ENCODE results near the gene TARS1.

TARS1 gene

GRCh38 chr5:33440482-33441240 lies at the start of gene TARS1:
Gene TARS1, plus strand, starts transcription at chr5:33440965. Its CDS starts 122 bp downstream, at chr5:33441087.
- no peak for TF ChIP-seq ZNF274 (IDR thresholded peaks at IDR 0.05; ENCODE audit: low read depth, low read length)
- H3K4me3 ChIP-seq (ENCODE audit: low read length) = peak within 1 kb of the TSS; percentile 99

DNA sequence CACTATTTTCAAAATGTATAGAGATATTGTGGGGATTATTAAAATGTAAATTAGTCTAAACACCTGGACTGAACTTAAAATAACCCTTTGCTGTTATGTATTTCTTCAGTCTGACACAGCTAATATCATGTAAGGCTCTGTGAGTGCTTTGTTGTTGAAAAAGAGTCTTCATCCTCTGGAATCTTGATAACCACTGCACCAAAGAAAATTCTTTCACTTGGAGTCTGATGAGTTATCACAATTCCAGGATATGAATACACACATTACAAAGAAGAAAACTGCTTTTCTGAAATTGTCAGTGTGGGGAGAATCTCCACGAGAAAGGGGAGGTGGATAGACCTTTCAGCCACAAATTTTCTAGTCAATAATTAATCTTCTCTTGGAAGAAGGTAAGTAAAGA lies 42.3 kb upstream of the TARS1 start:
- no peak for TF ChIP-seq ZNF274 (IDR thresholded peaks at IDR 0.05; ENCODE audit: low read depth, low read length)
- H3K4me3 ChIP-seq (ENCODE audit: low read length) = no peak overlapping the region

GRCh38 chr5:33400675-33401074 lies 40.1 kb upstream of the TARS1 start:
- H3K4me3 ChIP-seq (ENCODE audit: low read length) = no peak overlapping the region

DNA sequence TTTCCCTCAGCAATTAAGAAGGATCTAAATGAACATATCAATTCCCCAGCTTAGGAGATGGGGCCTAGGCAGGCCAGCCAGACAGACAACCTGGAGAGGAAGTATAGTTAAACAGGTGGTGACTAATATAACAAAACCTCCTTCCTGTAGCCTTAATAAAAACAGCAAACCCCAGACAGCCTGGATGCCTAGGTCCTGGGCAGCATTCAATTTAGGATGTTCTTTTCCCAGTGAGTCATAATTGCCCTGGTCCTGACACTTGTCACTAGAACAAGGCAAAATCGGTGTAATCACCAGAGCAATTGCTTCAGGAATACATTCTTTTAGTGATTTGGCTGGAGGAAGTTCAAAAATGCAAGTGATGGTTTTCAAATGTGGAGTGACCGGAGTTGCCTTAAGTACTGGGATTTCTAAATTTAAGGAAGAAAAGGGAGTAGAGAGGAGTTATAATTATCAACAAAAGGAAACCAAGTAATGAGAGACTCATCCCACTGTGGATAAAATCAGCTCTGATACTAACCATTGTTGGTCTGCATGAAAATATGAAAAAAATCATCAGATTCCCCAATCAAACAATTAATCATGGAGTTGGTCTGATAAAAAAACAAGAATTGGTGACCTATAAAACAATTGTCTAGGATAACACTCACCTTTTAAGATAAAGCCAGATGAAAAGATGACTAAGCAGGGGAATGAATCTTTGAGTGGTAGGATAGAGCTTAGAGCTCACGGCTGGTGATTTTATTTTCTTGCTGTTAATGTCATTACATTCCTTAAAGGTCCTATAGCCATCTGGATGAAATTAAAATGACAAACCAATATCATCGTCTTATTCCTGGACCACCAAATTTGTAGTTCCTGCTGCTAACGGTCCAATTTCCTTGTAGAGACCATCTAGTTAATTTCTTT lies 39.0 kb upstream of the TARS1 start:
- H3K4me3 ChIP-seq (ENCODE audit: low read length) = no peak overlapping the region
- TF ChIP-seq ZNF274 (IDR thresholded peaks at IDR 0.05; ENCODE audit: low read depth, low read length) = no peak

More at GRCh38 chr5:33400675-33401074, 40.1 kb upstream of the TARS1 start:
- no peak for TF ChIP-seq ZNF274 (IDR thresholded peaks at IDR 0.05; ENCODE audit: low read depth, low read length)

DNA sequence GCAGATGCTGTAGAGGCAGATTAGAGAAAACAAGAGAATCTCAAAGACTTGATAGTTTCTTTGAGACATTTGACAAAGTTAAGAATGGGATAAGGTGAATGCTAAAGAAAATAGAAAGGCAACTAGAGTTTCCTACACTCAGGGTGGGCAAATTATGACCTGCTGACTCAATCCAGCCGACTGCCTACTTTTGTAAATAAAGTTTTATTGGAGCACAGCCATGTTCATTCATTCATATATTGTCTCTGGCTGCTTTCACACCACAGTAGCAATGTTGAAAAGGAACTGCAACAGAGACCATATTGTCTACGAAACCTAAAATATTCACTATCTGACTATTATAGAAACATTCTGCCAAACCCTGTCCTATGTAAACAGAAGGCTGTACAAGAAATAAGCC lies 37.6 kb upstream of the TARS1 start:
- H3K4me3 ChIP-seq (ENCODE audit: low read length) = no peak overlapping the region
- TF ChIP-seq ZNF274 (IDR thresholded peaks at IDR 0.05; ENCODE audit: low read depth, low read length) = no peak

DNA sequence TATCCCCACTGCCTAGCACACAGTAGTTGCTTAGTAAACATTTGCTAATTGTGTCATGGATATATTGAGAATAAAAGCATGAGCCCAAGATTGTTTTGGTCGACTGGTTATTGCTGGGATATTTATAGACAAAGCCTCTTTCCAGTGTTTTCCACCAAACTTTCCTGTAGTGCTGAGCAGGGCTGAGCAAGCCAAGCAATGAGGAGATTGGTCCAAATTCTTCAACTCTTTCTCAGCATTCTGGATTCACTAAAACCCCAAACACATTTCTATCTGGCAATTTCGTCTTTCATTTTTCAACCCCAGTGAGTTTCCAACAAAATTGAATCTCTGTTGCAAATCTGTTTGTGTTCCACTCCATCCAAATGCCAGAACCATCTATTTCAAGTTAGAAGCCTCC lies 31.9 kb upstream of the TARS1 start:
- no peak for TF ChIP-seq ZNF274 (IDR thresholded peaks at IDR 0.05; ENCODE audit: low read depth, low read length)
- no peak overlapping the region for H3K4me3 ChIP-seq (ENCODE audit: low read length)

- TF ChIP-seq ZNF274 (IDR thresholded peaks at IDR 0.05; ENCODE audit: low read depth, low read length) = no peak
- H3K4me3 ChIP-seq (ENCODE audit: low read length) = no peak overlapping the region
Observed at GRCh38 chr5:33409435-33410170, 31.2 kb upstream of the TARS1 start.

GRCh38 chr5:33410221-33410620 lies 30.5 kb upstream of the TARS1 start:
- no peak for TF ChIP-seq ZNF274 (IDR thresholded peaks at IDR 0.05; ENCODE audit: low read depth, low read length)
- no peak overlapping the region for H3K4me3 ChIP-seq (ENCODE audit: low read length)

DNA sequence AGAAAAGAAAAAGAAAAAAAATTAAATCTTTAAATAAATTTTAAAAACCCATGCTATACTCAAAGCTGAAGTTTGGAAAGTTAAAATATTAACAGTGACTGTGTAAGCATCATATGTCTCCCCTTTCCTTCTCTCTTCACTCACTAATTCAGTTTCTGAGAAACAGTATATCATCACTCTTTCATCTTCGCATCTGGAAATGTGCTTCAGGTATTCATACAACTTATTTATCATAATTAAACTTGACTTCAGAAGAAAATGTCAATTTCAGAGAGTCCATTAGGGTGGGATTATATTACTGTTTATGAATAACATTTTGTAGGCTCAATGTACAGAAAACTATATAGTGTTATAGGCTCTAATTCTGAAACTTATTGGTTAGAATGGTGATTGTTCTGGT lies 29.3 kb upstream of the TARS1 start:
- TF ChIP-seq ZNF274 (IDR thresholded peaks at IDR 0.05; ENCODE audit: low read depth, low read length) = no peak
- no peak overlapping the region for H3K4me3 ChIP-seq (ENCODE audit: low read length)

- no peak for TF ChIP-seq ZNF274 (IDR thresholded peaks at IDR 0.05; ENCODE audit: low read depth, low read length)
- no peak overlapping the region for H3K4me3 ChIP-seq (ENCODE audit: low read length)
Observed at GRCh38 chr5:33415811-33416354, 24.9 kb upstream of the TARS1 start.

GRCh38 chr5:33417632-33418031 lies 23.1 kb upstream of the TARS1 start:
- H3K4me3 ChIP-seq (ENCODE audit: low read length) = no peak overlapping the region
- TF ChIP-seq ZNF274 (IDR thresholded peaks at IDR 0.05; ENCODE audit: low read depth, low read length) = no peak

GRCh38 chr5:33420946-33421345 lies 19.8 kb upstream of the TARS1 start:
- no peak for TF ChIP-seq ZNF274 (IDR thresholded peaks at IDR 0.05; ENCODE audit: low read depth, low read length)
- no peak overlapping the region for H3K4me3 ChIP-seq (ENCODE audit: low read length)

- no peak for TF ChIP-seq ZNF274 (IDR thresholded peaks at IDR 0.05; ENCODE audit: low read depth, low read length)
Observed at GRCh38 chr5:33422191-33422590, 18.6 kb upstream of the TARS1 start.

More at GRCh38 chr5:33422191-33422590, 18.6 kb upstream of the TARS1 start:
- H3K4me3 ChIP-seq (ENCODE audit: low read length) = no peak overlapping the region
